GM23338 (cell line): ENCODE data around the gene TFPT. TPM values are rescaled to one million over a fixed set of nuclear protein-coding genes. Genes with fewer than 3 reads are reported as not detected.

Source experiments
- ATAC-seq: fragments of 200-7000 bp; cut with Tn5 transposase; 3 replicates; pipeline ENCODE4 v1.9.1; 2020
- DNase-seq: peaks from one replicate; pipeline ENCODE4 v3.0.0-alpha.2; 2015; ENCODE audit warnings: low spot score
- H2AFZ ChIP-seq: fragments of 200-600 bp; sonication (generic); 2 replicates; pipeline ENCODE4 v1.8.0; 2016; ENCODE audit warnings: antibody characterized with exemption, mild to moderate bottlenecking, moderate library complexity
- H3F3A ChIP-seq: fragments of 200-600 bp; sonication (generic); replicated peaks from 2 replicates; pipeline ENCODE4 v1.8.0; 2017; ENCODE audit warnings: antibody characterized with exemption, mixed run types, low read depth
- H3K27ac ChIP-seq: fragments of 200-600 bp; sonication (generic); 2 replicates; pipeline ENCODE4 v1.6.1; 2016; ENCODE audit warnings: low read depth
- H3K27me3 ChIP-seq: fragments of 200-600 bp; sonication (generic); 2 replicates; pipeline ENCODE4 v1.8.0; 2016; ENCODE audit warnings: mild to moderate bottlenecking, mixed run types, moderate library complexity; ENCODE audit not compliant: insufficient read depth
- H3K36me3 ChIP-seq: fragments of 200-600 bp; sonication (generic); 2 replicates; pipeline ENCODE4 v1.8.0; 2016; ENCODE audit warnings: mild to moderate bottlenecking; ENCODE audit not compliant: insufficient read depth
- H3K4me1 ChIP-seq: fragments of 200-600 bp; sonication (generic); 2 replicates; pipeline ENCODE4 v1.8.0; 2016; ENCODE audit warnings: mild to moderate bottlenecking, moderate library complexity; ENCODE audit not compliant: insufficient read depth
- H3K4me2 ChIP-seq: fragments of 200-600 bp; sonication (generic); 2 replicates; pipeline ENCODE4 v1.7.1; 2017; ENCODE audit warnings: mixed run types
- H3K4me3 ChIP-seq: fragments of 200-600 bp; sonication (generic); 2 replicates; pipeline ENCODE4 v1.6.1; 2016; ENCODE audit warnings: mixed run types
- H3K79me2 ChIP-seq: fragments of 200-600 bp; sonication (generic); replicated peaks from 2 replicates; pipeline ENCODE4 v1.8.0; 2017; ENCODE audit warnings: mild to moderate bottlenecking; ENCODE audit not compliant: insufficient read depth
- H3K9me2 ChIP-seq: fragments of 200-600 bp; sonication (generic); 2 replicates; pipeline ENCODE4 v1.8.0; 2017; ENCODE audit not compliant: insufficient read depth
- H4K20me1 ChIP-seq: fragments of 200-600 bp; sonication (generic); replicated peaks from 2 replicates; pipeline ENCODE4 v1.8.0; 2017; ENCODE audit warnings: mild to moderate bottlenecking; ENCODE audit not compliant: insufficient read depth
- H3K27ac Mint-ChIP-seq: 2 replicates; pipeline ENCODE4 v1.8.0; 2020; ENCODE audit warnings: inconsistent platforms, mild to moderate bottlenecking, moderate library complexity, mixed read lengths
- H3K27me3 Mint-ChIP-seq: 3 replicates; pipeline ENCODE4 v1.8.0; 2022; ENCODE audit warnings: low read depth, mild to moderate bottlenecking, moderate library complexity, mixed read lengths, inconsistent platforms; ENCODE audit not compliant: insufficient read depth, poor library complexity
- H3K36me3 Mint-ChIP-seq: 3 replicates; pipeline ENCODE4 v1.8.0; 2021; ENCODE audit warnings: low read depth, mild to moderate bottlenecking, inconsistent platforms, moderate library complexity, mixed read lengths
- H3K4me1 Mint-ChIP-seq: 3 replicates; pipeline ENCODE4 v1.8.0; 2020; ENCODE audit warnings: mild to moderate bottlenecking, inconsistent platforms, mixed read lengths
- H3K4me3 Mint-ChIP-seq: 3 replicates; pipeline ENCODE4 v1.8.0; 2021; ENCODE audit warnings: moderate library complexity, mild to moderate bottlenecking, inconsistent platforms, mixed read lengths
- H3K9me3 Mint-ChIP-seq: 3 replicates; pipeline ENCODE4 v1.8.0; 2020; ENCODE audit warnings: moderate library complexity, mild to moderate bottlenecking, inconsistent platforms, mixed read lengths
- CREB1 ChIP-seq: fragments of 250-450 bp; sonication (Bioruptor Pico); IDR thresholded peaks from 2 replicates; pipeline ENCODE4 v1.5.0; 2020; ENCODE audit warnings: low read depth, mild to moderate bottlenecking, moderate library complexity
- EZH2 ChIP-seq: fragments of 200-600 bp; sonication (generic); IDR thresholded peaks from one replicate; pipeline ENCODE4 v1.8.0; 2017; ENCODE audit warnings: antibody characterized with exemption, mild to moderate bottlenecking, low read depth; ENCODE audit not compliant: unreplicated experiment
- EZH2phosphoT487 ChIP-seq: fragments of 200-600 bp; sonication (generic); IDR thresholded peaks from one replicate; pipeline ENCODE4 v1.8.1; 2018; ENCODE audit warnings: antibody characterized with exemption; ENCODE audit not compliant: unreplicated experiment
- JUNB ChIP-seq: IDR thresholded peaks from one replicate; pipeline ENCODE4 v1.6.1; 2016; ENCODE audit warnings: antibody characterized with exemption; ENCODE audit not compliant: unreplicated experiment
- NANOG ChIP-seq: IDR thresholded peaks from 2 replicates; pipeline ENCODE4 v1.6.1; 2016; ENCODE audit warnings: antibody characterized with exemption, borderline replicate concordance
- POLR2AphosphoS5 ChIP-seq: IDR thresholded peaks from 2 replicates; pipeline ENCODE4 v1.6.1; 2016; ENCODE audit warnings: antibody characterized with exemption, low read depth
- STAT1 ChIP-seq: IDR thresholded peaks from one replicate; pipeline ENCODE4 v1.6.1; 2016; ENCODE audit warnings: antibody characterized with exemption; ENCODE audit not compliant: unreplicated experiment
- ZNF114 ChIP-seq: fragments of 250-450 bp; sonication (Bioruptor Pico); IDR thresholded peaks from 2 replicates; pipeline ENCODE4 v1.5.0; 2020; ENCODE audit warnings: mild to moderate bottlenecking, moderate library complexity
- ZNF331 ChIP-seq: fragments of 250-450 bp; sonication (Bioruptor Pico); IDR thresholded peaks from 2 replicates; pipeline ENCODE4 v1.5.0; 2020; ENCODE audit warnings: low read depth, mild to moderate bottlenecking, moderate library complexity
- polyA plus RNA-seq: library from polyadenylated mRNA; unstranded; fragments of >200 nt; fragmentation: Nextera tagmentation; extraction: Ambion mirVana; gene quantifications from 2 replicates; pipeline ENCODE4 v1.2.1, GENCODE V29; 2016
- total RNA-seq: library from RNA; depleted of rRNA; stranded (reverse); fragments of >200 nt; shearing (Covaris generic); gene quantifications from 2 replicates; pipeline ENCODE4 v1.2.3, GENCODE V29; 2014
- TF ChIP-seq, protein P1 (sequence below): IDR thresholded peaks from one replicate; pipeline ENCODE4 v1.6.1; 2018; ENCODE audit warnings: antibody characterized with exemption; ENCODE audit not compliant: unreplicated experiment
- TF ChIP-seq, protein P2 (sequence below): fragments of 250-450 bp; sonication (Bioruptor Pico); IDR thresholded peaks from 2 replicates; pipeline ENCODE4 v1.5.0; 2020; ENCODE audit warnings: mild to moderate bottlenecking, moderate library complexity
- TF ChIP-seq, protein P3 (sequence below), 2 experiments: fragments of 200-600 bp in 1 of 2; sonication (generic) in 1 of 2; conservative IDR thresholded peaks; 2 replicates each; pipeline versions ENCODE4 v1.5.1 to v1.6.1; 2016 to 2017; ENCODE audit warnings: antibody characterized with exemption in 2 of 2, low read depth in 2 of 2, mild to moderate bottlenecking in 2 of 2, moderate library complexity in 1 of 2

TFPT gene
- total and polyA plus RNA-seq, 2 experiments from 2014 or later: 12.0 to 18.3 TPM

DNA sequence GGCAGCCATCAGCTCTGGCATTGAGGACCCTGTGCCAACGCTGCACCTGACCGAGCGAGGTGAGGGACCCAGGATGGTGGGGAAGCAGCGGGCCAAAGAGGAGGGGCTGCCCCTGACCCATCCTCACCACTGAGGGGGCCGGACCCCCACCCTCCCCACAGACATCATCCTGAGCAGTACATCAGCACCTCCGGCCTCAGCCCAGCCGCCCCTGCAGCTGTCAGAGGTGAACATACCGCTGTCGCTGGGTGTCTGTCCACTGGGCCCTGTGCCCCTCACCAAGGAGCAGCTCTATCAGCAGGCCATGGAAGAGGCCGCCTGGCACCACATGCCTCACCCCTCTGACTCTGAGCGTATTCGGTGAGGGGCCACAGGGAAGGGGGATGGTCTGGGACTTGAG is 36.8 kb upstream of the TFPT start:
- Histone ChIP-seq H2AFZ (no peak overlapping the region), H3K36me3 (peaks cover 27% of the 10 kb centered on the region), H3K4me3 (no peak overlapping the region), H4K20me1 (peaks cover 15% of the 10 kb centered on the region; the same call in 1 of the 2 replicates), H3K4me1 (no peaks in the 10 kb centered on the region), H3K27me3 (no peaks in the 10 kb centered on the region), H3K9me2 (no peaks in the 10 kb centered on the region), H3F3A (peaks cover 21% of the 10 kb centered on the region), H3K79me2 (no peaks in the 10 kb centered on the region), H3K27ac (no peak overlapping the region), H3K4me2 (no peak overlapping the region)
- Mint-ChIP-seq H3K27ac (no peak overlapping the region), H3K4me3 (no peak overlapping the region), H3K4me1 (no peaks in the 10 kb centered on the region; the same call in 2 of the 3 replicates), H3K36me3 (peaks cover 78% of the 10 kb centered on the region), H3K27me3 (peaks cover 17% of the 10 kb centered on the region), H3K9me3 (no peaks in the 10 kb centered on the region; the same call in 2 of the 3 replicates)
- DNase-seq (no peak), ATAC-seq (no peak)
- TF ChIP-seq ZNF114 (CRISPR knock-in tag) (no peak), JUNB (no peak), NANOG (no peak), POLR2AphosphoS5 (no peak), CREB1 (no peak), EZH2 (no peak), STAT1 (no peak), EZH2phosphoT487 (no peak), ZNF331 (no peak)
- TF ChIP-seq, protein P1, sequence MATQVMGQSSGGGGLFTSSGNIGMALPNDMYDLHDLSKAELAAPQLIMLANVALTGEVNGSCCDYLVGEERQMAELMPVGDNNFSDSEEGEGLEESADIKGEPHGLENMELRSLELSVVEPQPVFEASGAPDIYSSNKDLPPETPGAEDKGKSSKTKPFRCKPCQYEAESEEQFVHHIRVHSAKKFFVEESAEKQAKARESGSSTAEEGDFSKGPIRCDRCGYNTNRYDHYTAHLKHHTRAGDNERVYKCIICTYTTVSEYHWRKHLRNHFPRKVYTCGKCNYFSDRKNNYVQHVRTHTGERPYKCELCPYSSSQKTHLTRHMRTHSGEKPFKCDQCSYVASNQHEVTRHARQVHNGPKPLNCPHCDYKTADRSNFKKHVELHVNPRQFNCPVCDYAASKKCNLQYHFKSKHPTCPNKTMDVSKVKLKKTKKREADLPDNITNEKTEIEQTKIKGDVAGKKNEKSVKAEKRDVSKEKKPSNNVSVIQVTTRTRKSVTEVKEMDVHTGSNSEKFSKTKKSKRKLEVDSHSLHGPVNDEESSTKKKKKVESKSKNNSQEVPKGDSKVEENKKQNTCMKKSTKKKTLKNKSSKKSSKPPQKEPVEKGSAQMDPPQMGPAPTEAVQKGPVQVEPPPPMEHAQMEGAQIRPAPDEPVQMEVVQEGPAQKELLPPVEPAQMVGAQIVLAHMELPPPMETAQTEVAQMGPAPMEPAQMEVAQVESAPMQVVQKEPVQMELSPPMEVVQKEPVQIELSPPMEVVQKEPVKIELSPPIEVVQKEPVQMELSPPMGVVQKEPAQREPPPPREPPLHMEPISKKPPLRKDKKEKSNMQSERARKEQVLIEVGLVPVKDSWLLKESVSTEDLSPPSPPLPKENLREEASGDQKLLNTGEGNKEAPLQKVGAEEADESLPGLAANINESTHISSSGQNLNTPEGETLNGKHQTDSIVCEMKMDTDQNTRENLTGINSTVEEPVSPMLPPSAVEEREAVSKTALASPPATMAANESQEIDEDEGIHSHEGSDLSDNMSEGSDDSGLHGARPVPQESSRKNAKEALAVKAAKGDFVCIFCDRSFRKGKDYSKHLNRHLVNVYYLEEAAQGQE: no peak
- TF ChIP-seq, protein P2, sequence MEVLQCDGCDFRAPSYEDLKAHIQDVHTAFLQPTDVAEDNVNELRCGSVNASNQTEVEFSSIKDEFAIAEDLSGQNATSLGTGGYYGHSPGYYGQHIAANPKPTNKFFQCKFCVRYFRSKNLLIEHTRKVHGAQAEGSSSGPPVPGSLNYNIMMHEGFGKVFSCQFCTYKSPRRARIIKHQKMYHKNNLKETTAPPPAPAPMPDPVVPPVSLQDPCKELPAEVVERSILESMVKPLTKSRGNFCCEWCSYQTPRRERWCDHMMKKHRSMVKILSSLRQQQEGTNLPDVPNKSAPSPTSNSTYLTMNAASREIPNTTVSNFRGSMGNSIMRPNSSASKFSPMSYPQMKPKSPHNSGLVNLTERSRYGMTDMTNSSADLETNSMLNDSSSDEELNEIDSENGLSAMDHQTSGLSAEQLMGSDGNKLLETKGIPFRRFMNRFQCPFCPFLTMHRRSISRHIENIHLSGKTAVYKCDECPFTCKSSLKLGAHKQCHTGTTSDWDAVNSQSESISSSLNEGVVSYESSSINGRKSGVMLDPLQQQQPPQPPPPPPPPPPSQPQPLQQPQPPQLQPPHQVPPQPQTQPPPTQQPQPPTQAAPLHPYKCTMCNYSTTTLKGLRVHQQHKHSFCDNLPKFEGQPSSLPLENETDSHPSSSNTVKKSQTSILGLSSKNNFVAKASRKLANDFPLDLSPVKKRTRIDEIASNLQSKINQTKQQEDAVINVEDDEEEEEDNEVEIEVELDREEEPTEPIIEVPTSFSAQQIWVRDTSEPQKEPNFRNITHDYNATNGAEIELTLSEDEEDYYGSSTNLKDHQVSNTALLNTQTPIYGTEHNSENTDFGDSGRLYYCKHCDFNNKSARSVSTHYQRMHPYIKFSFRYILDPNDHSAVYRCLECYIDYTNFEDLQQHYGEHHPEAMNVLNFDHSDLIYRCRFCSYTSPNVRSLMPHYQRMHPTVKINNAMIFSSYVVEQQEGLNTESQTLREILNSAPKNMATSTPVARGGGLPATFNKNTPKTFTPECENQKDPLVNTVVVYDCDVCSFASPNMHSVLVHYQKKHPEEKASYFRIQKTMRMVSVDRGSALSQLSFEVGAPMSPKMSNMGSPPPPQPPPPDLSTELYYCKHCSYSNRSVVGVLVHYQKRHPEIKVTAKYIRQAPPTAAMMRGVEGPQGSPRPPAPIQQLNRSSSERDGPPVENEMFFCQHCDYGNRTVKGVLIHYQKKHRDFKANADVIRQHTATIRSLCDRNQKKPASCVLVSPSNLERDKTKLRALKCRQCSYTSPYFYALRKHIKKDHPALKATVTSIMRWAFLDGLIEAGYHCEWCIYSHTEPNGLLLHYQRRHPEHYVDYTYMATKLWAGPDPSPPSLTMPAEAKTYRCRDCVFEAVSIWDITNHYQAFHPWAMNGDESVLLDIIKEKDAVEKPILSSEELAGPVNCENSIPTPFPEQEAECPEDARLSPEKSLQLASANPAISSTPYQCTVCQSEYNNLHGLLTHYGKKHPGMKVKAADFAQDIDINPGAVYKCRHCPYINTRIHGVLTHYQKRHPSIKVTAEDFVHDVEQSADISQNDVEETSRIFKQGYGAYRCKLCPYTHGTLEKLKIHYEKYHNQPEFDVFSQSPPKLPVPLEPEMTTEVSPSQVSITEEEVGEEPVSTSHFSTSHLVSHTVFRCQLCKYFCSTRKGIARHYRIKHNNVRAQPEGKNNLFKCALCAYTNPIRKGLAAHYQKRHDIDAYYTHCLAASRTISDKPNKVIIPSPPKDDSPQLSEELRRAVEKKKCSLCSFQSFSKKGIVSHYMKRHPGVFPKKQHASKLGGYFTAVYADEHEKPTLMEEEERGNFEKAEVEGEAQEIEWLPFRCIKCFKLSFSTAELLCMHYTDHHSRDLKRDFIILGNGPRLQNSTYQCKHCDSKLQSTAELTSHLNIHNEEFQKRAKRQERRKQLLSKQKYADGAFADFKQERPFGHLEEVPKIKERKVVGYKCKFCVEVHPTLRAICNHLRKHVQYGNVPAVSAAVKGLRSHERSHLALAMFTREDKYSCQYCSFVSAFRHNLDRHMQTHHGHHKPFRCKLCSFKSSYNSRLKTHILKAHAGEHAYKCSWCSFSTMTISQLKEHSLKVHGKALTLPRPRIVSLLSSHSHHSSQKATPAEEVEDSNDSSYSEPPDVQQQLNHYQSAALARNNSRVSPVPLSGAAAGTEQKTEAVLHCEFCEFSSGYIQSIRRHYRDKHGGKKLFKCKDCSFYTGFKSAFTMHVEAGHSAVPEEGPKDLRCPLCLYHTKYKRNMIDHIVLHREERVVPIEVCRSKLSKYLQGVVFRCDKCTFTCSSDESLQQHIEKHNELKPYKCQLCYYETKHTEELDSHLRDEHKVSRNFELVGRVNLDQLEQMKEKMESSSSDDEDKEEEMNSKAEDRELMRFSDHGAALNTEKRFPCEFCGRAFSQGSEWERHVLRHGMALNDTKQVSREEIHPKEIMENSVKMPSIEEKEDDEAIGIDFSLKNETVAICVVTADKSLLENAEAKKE (CRISPR knock-in tag): no peak
- TF ChIP-seq, protein P3, sequence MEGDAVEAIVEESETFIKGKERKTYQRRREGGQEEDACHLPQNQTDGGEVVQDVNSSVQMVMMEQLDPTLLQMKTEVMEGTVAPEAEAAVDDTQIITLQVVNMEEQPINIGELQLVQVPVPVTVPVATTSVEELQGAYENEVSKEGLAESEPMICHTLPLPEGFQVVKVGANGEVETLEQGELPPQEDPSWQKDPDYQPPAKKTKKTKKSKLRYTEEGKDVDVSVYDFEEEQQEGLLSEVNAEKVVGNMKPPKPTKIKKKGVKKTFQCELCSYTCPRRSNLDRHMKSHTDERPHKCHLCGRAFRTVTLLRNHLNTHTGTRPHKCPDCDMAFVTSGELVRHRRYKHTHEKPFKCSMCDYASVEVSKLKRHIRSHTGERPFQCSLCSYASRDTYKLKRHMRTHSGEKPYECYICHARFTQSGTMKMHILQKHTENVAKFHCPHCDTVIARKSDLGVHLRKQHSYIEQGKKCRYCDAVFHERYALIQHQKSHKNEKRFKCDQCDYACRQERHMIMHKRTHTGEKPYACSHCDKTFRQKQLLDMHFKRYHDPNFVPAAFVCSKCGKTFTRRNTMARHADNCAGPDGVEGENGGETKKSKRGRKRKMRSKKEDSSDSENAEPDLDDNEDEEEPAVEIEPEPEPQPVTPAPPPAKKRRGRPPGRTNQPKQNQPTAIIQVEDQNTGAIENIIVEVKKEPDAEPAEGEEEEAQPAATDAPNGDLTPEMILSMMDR (conservative IDR thresholded peaks at IDR 0.05; ENCODE audit: low read depth in 2 of 2): no peak
